PC-3 (cell line): Measurements from ENCODE around the gene CDC5L.

ENCODE experiments used
- CTCF ChIP-seq: fragments of 300-600 bp; sonication (generic); conservative IDR thresholded peaks from 2 replicates; pipeline ENCODE4 v1.5.1; 2017; ENCODE audit warnings: antibody characterized with exemption, low read depth, mild to moderate bottlenecking, low read length
- EZH2 ChIP-seq: fragments of 300-600 bp; sonication (generic); IDR thresholded peaks from one replicate; pipeline ENCODE4 v1.6.1; 2017; ENCODE audit warnings: antibody characterized with exemption, mild to moderate bottlenecking, low read length; ENCODE audit not compliant: unreplicated experiment
- EZH2phosphoT487 ChIP-seq: fragments of 300-600 bp; sonication (generic); IDR thresholded peaks from 2 replicates; pipeline ENCODE4 v1.6.1; 2018; ENCODE audit warnings: mild to moderate bottlenecking, antibody characterized with exemption, low read length, borderline replicate concordance

GRCh38 chr6:44349904-44350649 lies 37.4 kb upstream of the CDC5L start:
- no peak for TF ChIP-seq CTCF
- TF ChIP-seq EZH2, result no peak
- no peak for TF ChIP-seq EZH2phosphoT487
